LoVo (cell line): ENCODE data around the gene TMEM17.

ENCODE experiments used
- DNase-seq: peaks from one replicate; pipeline ENCODE4 v3.0.0-alpha.2; 2016; ENCODE audit warnings: low spot score

TMEM17 gene

DNA sequence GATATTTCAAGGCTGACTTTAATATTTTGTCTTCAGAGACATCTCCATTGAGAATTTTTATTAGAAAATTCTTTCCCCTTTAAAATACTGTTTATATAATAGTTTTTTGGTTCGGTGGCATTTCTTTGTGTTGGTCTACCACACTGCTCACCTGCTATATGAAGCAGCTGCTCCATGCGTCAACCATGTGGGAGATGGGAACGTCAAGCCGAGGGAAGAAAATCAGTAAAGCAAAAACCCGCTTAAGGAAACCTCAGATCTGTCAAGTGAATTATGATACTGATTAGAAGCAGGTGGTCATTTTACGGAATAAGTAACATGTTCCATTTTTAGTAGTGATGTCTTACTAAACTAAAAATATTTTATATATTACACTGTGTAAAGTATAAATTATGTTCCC is 5.6 kb upstream of the TMEM17 start:
- DNase-seq, result no peak

DNA sequence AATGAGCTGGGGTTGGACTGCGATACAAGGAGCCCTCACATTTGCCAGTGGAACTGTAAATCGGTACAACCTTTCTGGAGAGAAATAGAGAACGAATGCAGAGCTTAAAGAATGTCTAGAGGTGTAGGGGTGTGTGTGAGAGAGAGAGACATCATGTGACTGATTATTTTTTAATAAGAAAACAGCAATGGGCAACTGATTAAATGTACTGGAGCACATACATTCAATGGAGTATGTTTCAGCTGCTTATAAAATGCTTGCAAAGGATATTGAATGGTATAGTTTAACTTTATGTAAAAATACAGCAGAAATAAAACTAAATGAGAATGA is 391 bp upstream of the TMEM17 start:
- no peak for DNase-seq

- DNase-seq, result no peak
These were observed 766 bp downstream of the TMEM17 start for GRCh38 chr2:62505109-62505749.

DNA sequence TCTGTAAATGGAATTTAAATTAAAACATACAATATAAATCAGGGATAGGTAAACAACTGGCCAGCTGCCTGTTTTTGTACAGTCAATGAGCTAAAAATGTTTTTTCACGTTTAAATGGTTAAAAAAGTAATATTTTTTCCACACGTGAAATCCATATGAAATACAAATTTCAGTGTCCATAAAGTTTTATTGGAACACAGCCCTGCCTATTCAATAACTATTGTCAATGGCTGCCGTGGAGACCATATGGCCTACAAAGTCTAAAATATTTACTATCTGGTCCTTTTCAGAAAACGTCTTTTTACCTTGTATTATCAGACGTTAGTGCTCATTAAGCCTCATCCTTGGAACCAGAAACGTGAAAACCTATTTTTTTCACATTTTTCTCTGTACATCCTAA is 1.3 kb downstream of the TMEM17 start:
- no peak for DNase-seq

DNA sequence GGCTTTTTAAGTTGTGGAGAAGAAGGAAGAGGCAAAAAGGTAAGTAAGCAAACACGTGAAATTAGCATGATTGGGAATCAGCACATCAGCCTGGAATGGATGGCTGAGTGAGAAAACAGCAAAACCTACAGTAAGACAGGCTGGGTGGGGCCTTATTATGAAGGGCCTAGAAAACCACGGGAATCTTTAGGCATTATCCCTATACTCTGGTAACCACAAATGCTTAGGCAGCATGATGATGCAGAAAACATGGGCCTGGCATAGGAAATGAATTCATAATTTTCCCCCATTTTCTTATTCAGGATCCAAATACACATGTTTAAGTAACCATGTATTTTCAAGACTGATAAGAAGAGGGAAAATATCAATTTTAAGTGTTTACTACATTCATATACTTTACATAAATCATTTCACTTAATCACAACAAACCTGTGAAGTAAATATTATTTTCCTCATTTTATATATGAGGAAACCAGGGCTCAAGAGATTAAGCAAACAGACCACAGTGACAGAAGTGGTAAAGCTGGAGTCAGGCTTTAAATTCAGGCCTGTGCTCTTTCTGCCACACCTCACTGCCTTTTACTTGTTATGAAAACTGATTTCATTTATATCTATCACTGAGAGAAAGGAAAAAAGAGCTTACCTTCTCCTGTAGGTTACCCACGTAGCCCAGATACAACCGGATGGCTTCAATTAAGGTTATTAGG is 4.0 kb downstream of the TMEM17 start:
- peak; percentile 25 for DNase-seq

DNA sequence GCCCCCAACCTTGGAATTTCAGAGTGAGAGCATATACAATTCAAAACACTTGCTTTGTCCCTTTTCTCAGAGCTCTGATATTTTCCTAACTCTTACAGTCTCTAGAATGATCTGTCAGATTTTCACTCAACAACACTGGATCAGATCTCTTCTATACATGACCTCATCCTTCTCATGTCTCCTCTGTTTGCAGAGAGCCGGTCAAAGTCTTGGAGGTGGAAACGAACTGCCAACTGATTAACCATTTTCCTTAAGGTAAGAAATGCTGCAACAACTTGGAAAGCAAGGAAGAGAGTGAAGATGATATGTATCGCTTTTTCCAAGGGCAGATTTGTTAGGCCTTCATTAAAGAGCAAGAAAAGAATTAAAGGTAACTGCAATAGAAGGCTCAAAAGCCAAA is 4.9 kb downstream of the TMEM17 start:
- DNase-seq, result no peak

GRCh38 chr2:62499430-62500060 is 6.5 kb downstream of the TMEM17 start:
- no peak for DNase-seq

DNA sequence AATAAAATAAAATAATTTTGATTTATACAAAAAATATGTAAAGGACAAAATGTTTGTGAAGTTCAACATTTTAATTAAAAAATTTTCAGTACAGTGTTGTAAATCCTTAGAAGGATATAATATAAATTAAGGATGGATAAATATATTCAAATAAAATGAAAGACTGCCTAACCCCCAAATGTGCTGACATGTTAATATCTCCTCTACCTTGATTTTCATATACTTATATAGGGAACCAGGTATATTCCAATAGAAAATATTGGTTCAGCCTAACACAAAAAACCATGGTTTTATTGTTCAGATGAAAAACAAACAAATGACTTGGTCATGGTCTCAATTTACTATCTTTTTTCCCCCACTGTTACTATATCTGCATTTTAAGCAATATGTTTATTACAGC is 7.3 kb downstream of the TMEM17 start:
- DNase-seq, result no peak

DNA sequence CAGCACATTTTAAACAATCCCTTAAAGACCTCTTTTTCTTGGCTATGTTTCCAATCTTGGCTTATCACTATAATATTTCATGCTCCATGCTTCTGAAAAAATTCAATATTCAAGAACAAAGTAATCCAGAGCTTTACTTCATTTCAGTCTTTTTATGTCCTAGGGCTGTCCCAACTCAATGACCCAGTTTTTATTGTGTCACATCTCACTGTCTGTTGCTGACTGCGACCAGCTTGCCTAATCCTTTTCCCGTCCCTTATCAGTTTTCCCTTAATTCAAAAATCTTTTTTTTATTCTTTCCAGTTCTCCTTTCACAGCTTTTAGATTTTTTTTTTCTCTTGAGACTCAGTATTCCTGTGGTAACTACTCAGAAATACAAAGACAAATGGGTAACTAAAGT is 10.2 kb downstream of the TMEM17 start:
- no peak for DNase-seq

- DNase-seq, result no peak
These were observed 13.9 kb downstream of the TMEM17 start for GRCh38 chr2:62492048-62492447.

DNA sequence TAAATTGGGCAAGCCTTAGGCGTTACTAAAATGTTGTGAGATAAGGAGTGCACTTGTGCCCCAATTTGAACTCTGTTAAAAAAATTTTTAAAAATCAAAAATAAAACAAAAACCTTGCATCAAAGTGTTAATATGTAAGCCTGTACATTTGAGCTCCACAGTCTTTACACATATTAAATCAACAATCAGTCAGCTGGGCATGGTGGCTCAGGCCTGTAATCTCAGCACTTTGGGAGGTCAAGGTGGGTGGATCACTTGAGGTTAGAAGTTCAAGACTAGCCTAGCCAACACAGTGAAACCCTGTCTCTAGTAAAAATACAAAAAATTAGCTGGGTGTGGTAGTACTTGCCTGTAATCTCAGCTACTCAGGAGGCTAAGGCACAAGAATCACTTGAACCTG is 16.3 kb downstream of the TMEM17 start:
- no peak for DNase-seq

DNA sequence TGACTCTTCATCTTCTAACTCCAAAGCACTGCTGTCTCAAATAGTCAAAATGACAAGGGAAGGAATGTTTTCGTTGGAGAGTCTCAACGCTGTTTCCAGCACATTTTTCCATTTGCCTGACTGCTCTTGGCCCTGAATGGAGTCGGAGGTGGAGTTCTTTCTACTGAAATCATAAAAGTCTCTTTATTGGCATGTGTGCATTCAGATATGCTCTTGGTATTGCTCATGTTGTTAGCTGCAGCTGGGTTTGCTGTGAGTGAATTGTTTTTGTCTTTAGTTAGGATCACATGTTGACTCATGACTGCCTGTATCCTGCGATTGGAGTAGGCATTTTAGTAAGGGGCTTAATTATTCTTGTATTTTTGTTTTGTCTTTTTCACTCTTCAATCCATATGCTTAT is 16.8 kb downstream of the TMEM17 start:
- DNase-seq, result no peak

DNA sequence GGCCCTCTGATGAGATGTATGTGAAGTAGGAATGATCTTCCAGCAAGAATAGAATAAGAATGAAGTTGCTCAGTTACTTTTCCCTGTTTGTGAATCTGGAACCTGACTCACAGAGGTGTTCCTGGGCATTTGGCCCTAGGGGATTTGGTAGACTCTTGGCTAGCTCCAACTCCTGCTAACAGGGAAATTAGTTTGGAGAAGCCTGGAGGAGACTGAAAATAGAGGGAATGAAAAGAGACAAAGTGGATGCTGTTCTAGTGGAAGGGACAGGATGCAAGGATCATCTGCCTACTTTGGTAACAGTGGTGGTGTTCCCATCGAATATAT is 19.6 kb downstream of the TMEM17 start:
- DNase-seq, result no peak

GRCh38 chr2:62485761-62486438 is 20.1 kb downstream of the TMEM17 start:
- no peak for DNase-seq

DNA sequence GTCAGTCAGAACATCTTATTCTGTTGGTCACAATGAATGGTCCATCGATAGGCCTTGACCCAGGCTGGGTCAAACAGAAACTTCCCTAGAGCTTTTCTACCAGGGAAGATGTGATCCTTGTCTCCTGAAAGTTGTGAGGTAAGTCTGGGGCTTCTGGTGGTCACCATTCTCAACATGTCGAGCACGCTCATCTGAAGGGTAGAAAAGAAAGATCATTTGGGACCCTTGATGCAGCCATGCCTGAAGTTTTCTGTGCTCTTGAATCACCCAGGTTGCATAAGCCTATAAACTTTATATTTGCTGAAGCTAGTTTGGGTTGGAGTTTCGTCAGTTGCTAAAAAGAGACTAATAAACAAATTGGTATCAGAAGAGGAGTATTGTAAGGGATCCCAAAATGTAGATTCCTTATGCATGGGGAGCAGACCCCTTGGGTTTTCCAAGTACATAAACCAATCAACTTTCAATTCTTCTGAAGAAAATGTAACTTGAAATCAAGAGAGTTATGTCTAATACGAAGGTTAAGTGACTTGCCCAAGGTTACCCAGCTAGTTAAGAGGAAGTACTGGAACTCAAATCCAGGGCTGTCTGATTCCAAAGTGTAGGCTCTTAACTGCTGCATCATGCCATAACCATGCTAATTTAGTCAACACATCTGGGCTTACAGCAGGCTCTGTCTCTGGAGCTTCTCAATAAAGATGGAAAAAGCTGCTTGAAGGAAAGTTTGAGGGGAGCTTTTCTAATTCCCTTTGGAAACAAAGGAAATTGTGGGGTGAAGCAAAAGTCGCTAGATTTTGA is 23.2 kb downstream of the TMEM17 start:
- DNase-seq, result no peak

DNA sequence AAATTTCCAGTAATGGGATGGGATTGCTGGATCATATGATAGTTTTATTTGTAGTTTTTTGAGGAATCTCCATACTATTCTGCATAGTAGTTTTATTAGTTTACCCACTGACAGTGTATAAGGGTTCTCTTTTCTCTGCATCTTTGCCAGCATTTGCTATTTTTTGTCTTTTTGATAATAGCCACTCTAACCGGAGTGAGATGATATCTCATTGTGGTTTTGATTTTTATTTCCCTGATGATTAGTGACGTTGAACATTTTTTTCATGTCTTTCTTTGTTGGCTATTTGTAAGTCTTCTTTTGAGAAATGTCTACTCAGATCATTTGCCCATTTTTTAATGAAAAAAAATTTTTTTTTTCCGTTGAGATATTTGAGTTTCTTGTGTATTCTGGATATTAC is 26.1 kb downstream of the TMEM17 start:
- DNase-seq, result no peak

- peak; percentile 24 for DNase-seq
These were observed 27.9 kb downstream of the TMEM17 start for GRCh38 chr2:62478093-62478580.

DNA sequence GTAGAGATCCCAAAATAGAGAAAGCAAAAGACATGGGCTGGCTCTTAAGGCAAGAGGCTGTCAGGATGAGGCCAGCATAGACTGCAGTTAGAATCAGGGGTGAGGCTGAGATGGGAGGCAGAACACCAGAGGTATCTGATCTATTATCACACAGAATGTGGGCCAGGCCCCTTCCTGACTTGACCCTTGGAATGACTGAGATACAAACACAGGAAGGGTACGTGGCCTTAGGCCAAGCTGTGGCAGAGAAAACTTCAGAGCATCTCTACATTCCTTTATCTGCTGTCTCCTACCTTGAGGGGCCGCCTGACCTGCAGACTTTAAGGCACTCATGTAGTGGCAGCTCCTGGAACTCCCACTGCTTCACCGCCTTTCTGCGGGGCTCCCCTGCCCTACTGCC is 28.4 kb downstream of the TMEM17 start:
- no peak for DNase-seq

DNA sequence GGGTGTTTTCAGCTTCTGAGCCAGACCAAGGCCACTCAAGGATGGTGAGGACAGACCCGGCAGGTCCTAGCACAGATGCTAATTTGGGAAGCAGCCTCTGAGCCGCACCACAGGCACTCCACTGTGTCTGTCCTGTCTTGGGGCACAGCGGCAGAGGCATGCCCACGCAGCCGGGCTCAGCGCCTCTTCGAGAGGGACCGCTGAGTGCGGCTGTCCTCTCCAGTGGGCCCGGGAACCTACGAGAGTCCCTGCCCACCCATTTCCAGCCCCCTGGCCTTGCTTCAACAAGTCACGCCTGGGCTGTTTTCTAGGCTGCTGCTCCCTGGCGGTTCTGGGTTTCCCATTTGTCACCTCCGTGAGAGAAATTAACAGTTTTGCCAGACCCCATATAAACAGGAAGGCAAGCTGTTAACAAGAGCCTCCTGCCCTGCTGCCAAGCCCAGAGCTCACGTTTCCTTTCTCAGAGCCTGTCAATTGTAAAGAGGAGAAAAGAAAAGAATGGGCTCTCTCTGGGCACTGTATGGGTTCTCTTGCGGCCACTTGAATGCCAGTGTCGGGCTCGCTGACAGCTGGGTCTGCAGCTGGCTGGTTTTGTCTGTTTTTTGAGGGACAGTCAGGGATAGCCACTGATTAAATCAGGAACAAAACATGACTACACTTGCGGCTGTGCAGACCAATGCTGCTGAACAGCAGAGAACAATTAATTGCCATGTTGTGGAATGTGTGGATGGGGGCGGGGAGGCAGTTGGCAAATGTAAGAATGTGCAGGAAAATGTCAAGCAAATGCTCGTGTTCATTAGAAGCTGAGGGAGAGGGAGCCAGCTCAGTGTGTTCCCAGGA is 30.6 kb downstream of the TMEM17 start:
- no peak for DNase-seq

- no peak for DNase-seq
These were observed 31.8 kb downstream of the TMEM17 start for GRCh38 chr2:62474176-62474575.

DNA sequence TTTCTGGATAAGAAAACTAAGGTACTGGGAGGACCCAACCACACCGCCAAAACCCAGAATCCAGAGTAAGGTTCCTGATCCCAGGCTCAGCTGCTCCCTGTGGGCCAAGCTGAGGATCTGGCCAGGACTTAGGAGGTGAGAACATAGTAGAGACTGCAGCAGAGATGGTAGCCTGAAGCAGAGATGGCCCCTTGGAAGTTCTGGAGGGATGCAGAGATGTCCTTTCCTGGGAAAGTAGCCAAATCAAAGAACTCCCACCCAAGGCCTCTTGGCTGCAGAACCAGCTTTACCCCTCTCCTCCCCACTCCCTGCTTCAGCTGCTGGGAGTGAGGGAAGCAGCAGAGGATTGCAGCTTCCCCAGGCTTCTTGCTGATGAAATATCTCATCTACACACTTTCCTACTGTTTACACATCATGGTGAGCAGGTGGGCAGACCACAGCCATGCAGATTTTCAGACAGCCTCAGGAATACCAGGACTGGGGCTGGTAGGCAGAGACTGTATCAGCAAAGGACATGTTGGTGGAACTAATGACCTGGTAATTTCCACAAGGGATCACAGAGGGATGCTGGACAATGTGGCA is 32.7 kb downstream of the TMEM17 start:
- DNase-seq, result no peak
